ENCODE data around the gene PAQR5.
"Not testable (repeated sequence)": the region's sequence is repeated elsewhere in the genome, so short reads cannot be mapped to it uniquely, and the experiment has no call there.

The PAQR5 gene

DNA sequence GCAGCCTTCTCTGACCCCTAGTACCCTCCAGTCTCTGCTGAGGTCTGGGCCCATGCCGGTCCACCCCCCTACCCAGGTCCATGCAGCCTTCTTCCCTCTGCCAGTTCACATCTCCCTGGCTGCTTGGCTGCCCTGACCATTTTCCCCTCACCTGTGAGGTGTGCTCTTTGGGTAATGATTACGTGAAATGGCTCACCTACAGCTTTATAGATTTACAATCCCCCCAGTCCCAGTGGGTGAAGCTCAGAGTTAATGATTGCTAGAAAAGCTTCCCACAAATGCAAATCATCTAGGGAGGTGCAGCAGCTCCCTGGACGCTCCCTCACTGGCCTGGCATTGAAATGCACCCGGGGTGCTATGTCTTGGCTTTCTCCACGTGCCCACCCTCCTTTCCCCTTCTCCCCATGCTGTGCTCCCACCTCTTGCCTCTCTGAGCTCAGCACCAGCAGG lies 18.7 kb downstream of the PAQR5 start:
- DNase-seq, result no peak

DNA sequence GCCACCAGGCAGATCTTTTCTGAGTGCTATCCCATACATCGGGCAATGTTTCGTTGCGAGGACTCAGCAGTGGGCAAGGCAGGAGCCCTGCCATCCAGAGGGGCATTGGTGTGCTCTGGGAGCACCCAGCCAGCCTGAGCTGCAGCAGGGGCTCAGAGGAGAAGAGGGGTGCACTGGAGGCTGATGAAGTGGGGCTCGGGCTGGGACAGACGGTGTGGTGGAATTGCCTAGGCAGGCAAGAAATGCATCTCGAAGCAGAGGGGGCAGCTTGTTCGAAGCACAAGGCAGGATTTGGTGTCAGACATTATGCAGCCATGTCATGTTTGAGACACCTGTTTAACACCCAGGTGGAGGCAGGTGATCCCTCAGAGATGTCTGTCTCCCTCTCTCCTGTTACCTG lies 19.3 kb downstream of the PAQR5 start:
- DNase-seq, result no peak

DNA sequence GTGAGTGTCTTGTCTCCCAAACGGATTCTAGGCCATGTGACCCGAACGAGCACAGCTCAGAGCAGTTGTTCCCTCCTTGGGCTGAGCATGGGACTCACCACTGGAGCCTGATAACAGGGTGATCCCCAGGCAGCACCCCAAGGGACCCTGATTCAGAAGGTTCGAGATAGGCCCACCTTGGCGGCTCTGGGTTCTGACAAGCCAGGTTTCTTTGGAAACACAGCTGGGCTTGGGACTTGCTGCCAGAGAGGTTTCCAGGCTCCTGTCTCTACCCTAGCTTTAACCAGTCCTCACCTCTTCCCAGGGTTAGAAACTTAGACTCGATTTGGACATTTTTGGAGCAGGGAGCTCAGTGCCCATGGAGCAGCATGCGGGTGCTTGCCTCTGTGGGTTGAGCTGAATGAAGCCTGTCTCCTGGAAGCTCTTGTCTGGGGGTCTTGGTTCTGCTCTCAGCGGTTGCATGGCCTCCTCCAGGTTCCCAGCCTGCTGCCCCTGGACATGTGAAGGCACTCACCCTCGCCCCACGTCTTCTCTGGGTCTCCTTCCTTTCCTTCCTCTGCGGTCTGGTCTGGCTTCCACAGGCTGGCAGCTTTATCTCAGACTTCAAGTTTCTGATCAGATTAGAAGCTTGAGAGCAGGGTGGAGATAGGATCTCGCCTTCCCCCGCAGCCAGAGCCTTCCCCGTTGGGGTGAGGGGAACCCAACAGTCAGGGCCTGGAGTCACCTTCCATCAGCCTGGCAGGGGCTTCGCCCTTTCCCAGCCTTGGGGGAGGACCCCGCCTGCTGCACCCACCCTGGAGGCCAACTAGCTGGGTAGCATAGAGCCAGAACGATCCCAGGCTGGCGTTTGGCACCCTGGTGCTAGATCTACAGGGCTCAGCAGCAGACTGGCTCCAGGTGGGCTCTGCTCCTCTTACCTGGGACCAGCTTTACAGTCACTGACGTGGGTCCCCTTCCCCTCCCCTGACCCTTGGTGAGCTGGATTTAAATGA lies 21.0 kb downstream of the PAQR5 start:
- no peak for DNase-seq

DNA sequence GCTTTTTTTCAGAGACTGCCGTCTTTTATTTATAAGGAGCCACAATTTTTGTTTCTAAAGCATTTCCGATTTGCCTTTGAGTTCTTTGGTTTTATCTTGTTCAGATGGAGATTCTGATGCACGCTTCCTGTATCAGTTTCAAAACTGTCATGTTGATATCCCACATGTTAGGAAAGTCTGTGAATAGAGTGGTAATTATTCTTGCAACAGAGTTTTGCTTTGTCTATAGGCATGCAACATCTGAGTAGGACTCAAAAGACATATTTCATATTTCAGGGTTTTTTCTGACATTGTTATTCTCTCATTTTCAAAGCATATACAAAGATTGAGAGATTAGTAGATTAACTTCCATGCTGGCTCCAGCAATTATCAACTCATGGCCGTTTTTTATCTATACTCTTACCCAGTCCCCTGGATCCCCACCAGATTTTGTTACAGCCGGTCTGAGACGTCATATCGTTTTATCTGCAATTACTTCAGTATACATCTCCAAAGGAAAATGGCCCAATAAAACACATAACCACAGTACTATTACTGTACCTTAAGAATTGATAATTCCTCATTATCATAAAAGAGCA lies 22.4 kb downstream of the PAQR5 start:
- DNase-seq, result no peak

DNA sequence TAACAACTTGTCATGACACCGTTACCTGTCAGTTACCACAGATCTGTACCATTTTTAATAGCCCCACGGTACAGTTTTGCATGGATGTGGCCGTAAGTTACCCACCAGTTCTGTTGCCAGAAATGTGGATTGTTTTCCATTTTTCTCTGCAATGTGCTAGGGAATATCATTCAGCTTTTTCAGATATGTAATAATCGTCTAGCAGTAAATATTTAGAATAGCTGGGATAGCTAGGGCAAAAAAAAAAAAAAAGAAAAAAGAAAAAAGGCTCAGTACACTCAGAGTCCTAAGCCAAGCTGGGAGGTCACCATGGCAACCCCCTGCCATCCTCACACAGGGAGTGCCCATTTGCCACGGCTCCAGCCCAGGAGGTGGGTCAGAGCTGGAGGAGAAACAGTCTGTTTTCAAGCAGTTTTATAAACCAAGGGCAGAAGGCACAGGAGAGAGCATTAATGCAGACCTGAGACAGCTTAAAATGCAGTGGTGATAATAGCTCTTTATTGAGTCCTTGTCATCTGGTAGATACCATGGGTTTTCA lies 25.2 kb downstream of the PAQR5 start:
- DNase-seq, result no peak

DNA sequence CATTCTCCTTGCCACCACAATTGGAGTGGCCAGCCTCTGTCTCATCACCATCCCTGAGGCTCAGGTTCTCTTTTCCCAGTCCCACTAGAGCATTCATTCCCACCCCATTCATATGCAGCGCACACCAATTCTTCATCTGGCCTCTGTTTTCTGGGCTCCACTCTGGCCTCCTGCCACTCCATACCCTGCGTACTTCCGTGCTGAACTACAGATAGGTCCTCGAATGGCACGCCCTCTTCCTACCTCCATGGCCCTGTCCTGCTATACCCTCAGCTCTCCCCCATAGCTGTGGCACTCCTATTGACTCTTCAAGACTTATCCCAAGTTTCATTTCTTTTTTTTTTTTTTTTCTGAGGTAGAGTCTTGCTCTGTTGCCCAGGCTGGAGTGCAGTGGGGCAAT lies 25.9 kb downstream of the PAQR5 start:
- DNase-seq, result no peak

DNA sequence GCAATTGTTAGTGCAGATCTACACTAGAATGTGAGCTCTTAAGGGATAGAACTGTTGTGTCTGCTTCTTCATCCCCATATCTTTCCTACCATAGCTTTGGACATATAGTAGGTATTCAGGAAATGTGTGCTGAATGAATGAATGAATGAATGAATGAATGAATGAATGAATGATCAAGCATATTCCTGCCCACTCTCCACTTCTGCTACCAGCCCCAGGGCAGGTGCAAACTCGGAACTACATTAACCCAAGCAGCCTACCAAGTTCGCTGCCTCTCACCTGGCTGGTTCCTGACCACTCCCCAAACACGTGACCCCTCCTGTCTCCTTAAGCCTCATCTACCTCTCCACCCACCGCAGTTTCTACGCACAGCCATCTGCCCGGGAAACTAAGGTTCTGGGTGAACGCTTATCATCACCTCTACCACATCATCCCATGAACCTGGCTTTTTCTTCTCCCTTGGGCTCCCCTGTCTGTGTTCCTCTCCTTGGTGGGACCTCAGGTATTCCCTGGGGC lies 26.8 kb downstream of the PAQR5 start:
- no peak for DNase-seq

DNA sequence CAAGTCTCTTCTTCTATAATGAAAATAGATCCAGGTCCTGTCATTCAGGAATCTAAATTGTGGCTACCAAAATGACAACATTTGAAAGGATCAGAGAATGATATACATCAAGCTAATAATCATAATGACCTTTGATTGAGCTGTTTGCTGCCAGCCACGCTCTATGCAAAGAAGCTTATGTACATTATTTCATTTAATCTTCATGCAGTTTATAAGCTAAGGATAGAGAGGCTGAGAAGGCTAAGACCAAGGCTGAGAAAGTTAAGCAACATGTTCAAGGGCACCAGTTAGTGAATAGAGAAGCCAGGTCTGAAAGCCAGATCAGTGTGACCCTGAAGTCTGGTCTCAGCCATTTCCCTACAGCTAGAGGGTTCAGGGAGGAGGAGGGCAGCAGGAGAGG lies 29.4 kb downstream of the PAQR5 start:
- DNase-seq, result no peak

DNA sequence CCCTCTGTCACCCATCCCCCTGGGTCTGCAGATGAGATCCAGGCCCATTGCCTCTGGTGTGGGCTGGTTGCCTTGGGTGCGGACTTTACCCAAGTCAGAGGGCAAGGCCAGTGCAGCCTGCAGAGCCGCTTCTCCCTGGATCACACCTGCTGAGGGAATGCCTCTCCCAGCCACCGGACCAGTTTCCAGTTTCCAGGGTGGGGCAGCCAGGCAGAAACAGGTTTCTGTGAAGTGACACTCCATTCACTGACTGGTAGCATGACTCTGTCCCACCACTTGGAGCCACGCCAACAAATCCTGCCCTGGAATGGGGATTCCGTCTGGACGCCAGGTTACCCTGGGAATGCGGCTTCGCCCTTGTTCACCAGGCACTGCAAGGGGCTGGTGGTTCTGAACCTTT lies 30.0 kb downstream of the PAQR5 start:
- DNase-seq, result no peak

DNA sequence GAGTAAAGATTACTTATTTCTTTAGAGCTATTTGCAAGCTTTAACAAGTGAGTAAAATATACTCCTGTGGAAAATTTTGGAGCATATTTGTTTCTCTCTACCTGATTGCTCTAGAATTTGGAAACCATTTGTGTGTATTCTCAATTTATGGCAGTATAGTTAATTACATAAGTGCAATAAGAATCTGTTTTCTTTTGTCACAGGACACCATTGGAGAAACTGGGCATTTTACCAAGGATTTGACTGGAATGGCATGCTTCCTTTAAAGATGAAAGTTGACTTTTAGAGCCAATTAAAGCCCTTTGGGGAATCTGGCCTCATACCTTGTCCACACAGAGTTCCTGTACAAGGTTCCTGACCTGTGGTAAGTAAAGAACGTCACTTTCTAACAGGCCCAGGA lies 38.4 kb downstream of the PAQR5 start:
- no peak for DNase-seq

DNA sequence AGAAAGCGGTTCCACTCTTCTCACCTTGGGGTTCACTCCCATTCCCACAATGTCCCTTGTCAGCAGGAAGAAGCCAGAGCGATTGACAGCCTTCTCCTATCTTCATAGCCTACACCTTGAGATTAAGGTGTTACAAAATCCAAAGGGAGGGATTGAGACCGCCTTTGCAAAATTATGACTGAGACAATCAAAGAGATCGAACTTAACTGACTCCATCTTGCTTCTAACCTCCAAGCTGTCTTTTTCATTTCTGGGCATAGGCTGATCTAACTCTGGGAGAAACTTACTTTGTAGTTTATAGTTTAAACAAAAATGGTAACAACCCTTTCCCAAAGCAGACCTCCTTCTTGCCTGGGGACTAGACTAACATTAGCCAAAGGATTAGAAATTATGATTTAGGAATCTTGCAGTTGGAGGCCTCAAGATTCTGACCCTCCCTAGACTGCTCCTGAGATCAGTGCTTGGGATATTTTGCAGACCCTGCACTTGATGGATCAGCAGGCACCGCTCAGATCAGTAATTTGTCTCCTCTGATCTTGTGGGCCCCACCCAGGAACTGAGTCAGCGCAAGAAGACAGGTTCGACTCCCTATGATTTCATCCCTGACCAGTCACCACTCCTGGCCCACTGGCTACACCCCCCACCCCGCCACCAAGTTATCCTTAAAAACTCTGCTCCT lies 40.0 kb downstream of the PAQR5 start:
- no peak for DNase-seq

DNA sequence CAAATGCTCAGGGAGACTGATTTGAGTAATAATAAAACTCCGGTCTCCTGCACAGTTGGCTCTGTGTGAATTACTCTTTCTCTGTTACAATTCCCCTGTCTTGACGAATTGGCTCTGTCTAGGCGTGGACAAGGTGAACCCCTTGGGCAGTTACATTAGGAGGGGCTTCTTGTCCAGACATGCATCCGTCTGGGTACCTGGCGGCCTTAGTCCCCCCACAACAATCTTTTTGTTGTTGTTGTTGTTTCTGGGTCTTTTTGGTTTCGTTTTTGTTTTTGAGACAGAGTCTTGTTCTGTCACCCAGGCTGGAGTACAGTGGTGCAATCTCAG lies 40.5 kb downstream of the PAQR5 start:
- DNase-seq, result not testable (repeated sequence)

DNA sequence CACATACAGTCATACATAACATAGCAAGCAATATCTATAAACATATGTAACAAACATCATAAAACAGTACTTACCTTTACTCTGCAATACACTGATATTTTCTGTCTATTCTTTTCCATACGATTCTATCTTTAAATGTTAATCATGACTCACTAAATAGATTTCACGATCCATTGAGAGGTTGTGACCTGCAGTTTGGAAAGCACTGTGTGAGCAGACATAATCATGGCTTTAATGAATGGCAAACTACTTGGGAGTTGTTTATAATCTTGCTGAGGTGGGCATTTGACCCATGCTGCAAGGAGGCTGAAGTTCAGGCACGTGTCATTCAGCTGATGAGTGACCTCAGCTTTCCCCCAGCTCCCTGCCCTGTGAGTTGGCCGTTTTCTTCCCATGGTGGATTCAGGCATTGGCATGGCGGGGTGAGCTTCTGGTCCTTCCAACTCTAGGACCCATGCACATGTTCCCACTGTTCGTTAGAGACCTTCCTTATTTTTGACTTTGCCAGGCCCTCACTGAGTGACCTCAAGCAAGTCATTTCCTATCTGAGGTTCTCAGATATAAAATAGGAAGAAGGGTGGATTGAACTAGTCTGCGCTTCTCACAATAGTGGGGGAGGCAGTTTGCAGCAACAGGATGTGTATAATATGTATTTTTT lies 41.7 kb downstream of the PAQR5 start:
- no peak for DNase-seq

DNA sequence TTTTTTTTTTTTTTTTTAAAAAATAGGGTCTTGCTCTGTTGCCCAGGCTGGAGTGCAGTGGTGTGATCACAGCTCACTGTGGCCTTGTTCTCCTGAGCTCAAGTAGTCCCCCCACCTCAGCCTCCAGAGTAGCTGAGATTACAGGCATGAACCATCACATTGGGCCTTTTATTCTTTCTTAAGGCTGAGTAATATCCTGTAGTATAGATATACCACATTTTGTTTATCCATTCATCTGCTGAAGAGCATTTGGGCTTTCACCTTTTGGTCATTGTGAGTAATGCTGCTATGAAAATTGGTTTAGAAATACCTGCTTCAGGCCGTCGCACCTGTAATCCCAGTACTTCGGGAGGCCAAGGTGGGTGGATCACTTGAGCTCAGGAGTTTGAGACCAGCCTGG lies 42.6 kb downstream of the PAQR5 start:
- no peak for DNase-seq

DNA sequence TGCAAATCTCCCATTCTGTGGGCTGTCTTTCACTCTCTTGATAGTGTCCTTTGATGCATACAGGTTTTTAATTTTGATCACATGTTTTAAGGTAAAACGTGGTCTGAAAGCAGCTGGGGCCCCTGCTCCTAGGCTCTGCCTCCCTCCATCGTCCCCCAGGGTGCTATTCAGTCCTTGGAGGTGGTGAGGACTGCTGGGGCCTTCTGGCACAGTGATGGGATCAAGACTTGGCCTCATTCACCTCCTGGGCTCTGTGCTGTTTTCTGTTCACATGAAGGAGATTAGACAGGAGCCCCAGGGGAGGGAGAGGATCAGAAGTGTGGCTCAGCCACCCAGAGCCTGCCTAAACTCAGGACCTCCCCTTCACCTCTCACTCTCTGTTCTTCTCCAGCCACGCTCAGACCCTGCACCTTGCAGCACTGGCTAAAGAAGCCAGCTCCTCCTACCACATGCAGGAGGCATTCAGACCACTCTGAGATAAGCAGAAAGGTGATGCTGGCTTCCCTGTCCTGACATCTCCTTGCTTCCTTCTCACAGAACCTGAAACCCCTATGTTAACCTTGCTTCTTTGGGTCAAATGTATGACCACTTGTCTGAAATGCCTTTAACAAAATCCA lies 43.9 kb downstream of the PAQR5 start:
- no peak for DNase-seq

DNA sequence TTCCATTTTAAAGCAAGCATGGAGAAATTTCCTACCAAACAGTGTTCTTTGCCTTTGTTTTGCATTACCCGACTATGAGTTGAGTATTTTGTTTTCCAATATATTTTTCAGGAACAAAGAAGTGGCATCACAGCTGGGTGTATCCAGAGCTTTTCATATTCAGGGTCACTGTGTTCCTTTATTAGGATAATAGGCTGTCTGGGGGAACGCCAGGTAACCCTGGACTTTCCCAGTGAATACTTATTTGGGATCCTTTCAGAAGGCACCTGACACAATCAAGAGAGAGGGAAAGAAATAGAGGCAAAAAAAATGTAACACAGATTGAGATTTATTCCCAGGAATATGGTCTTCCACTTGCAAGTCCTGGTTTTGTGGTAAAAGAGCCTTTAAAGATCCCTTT lies 44.4 kb downstream of the PAQR5 start:
- no peak for DNase-seq

DNA sequence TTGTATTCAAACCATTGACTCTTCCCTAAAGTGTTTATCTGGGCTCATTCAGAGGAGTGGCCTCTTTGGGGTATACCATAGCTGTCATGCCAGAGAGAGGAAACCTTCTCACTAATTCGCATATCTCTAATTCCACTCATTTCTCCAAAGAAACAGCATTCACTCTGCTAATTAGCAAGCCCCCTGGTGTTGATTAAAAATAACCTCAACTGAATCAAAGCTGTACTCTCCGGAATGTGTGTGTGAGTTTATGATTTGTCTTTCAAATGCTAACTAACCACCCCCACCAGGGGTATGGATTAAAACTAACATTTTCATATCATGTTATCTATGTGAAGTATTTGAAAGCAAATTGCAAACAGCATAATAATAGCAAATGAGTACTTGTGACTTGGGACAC lies 45.5 kb downstream of the PAQR5 start:
- no peak for DNase-seq

DNA sequence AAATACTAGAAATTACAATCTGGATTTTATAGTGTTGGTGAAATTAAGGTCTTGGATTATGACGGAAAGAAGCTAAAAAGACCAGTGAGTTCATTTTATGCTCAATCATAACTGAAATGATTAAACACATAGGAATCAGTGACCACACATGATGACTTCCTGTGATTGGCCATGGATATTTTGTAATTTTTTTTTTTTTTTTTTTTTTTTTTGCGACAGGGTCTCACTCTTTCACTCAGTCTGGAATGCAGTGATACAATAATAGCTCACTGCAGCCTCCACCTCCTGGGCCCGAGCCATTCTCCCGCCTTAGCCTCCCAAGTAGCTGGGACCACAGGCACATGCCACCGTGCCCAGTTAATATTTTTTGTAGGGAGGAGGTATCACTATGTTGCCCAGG lies 47.4 kb downstream of the PAQR5 start:
- no peak for DNase-seq

DNA sequence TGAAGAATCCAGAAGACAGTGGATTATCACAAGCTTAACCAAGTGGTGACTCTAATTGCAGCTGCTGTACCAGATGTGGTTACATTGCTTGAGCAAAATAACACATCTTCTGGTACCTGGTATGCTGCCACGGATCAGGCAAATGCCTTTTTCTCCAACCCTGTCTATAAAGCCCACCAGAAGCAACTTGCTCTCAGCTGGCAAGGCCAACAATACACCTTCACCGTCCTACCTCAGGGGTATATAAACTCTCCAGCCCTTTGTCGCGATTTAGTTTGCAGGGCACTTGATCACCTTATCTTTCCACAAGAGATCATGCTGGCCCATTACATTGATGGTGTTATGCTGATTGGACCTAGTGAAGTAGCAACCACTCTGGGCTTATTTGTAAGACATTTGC lies 52.6 kb downstream of the PAQR5 start:
- DNase-seq, result no peak

DNA sequence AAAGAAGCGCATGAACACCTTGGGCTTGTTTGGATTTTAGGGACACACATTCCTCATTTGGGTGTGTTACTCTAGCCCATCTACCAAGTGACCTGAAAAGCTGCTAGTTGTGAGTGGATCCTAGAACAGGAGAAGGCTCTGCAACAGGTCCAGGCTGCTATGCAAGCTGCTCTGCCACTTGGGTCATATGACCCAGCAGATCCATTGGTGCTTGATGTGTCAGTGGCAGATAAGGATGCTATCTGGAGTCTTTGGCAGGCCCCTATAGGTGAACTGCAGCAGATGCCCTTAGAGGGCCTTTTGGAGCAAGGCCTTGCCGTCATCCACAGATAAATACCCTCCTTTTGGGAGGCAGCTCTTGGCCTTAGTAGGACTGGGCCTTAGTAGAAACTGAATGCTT lies 53.2 kb downstream of the PAQR5 start:
- no peak for DNase-seq

DNA sequence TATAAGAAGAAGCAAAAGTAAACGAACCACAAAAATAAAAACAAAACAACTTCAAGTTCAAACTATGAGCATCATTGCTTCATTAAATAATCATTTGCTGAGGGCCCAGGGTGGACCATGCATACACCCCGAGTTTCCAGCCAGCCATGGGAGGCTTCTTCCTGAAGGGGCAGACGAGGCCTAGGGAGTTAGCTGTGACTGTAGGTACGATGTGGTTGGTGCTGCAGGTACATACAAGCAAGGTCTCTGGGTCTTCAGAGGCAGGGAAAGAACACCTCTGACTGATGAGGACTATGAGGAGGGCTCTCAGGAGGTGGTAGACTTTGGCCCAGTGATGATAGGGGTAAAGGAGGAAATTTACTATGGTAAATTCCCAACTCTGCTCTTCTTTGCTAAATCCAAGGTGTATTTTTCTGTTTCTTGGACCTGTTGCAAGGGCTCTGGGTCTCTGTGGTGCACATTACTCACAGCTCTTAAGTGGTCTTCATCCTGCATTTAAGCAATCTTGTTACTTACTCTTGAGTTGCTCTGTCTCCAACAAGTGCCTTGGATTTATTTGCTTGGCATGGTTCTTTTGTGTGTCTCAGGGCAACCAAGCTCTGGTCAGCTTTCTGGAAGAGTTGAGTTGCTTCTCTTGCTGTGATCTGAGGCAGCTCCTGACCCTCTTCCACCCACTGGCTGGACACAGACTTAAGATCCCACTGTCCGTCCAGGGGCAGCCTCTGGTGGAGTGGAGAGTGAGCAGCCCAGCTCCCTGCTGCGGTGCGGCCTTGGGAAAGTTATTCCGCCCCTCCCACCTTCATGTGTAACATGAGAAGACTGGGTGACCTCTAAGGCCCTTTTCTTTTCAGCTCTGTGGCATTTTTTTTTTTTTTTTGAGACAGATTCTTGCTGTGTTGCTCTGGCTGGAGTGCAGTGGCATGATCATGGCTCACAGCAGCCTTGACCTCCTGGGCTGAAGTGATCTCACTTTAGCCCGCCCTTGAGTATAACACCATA lies 59.4 kb downstream of the PAQR5 start:
- no peak for DNase-seq
